Activated CD8-positive, alpha-beta memory T cell treated with anti-CD3 and anti-CD28 coated beads, Interleukin-2, amount 10 ng/mL, durations not matched to agents 7 days and 5 days (primary cell): ENCODE measurements around the gene CASK. TPM values are rescaled to one million over a fixed set of nuclear protein-coding genes. Genes with fewer than 3 reads are reported as not detected.

Source experiments
- ATAC-seq: fragments of 150-1000 bp; cut with Tn5 transposase; one replicate; pipeline ENCODE4 v1.10.0; 2021; ENCODE audit warnings: moderate library complexity
- CTCF ChIA-PET: fragments of 350-600 bp; sonication (Branson Sonifier 250); formaldehyde crosslinking; loops from one replicate; lab custom pipeline; 2021; ENCODE audit warnings: antibody characterized with exemption; lab: Charles Lee
- DNase-seq: peaks from one replicate; pipeline ENCODE4 v3.0.0-alpha.2; 2020
- H3K27ac Mint-ChIP-seq: one replicate; pipeline ENCODE4 v1.8.0; 2021; ENCODE audit warnings: mild to moderate bottlenecking, mixed read lengths
- H3K27me3 Mint-ChIP-seq: one replicate; pipeline ENCODE4 v1.8.0; 2021; ENCODE audit warnings: mixed read lengths
- H3K36me3 Mint-ChIP-seq: one replicate; pipeline ENCODE4 v1.8.0; 2021; ENCODE audit warnings: mild to moderate bottlenecking, mixed read lengths
- H3K4me1 Mint-ChIP-seq: one replicate; pipeline ENCODE4 v1.8.0; 2021; ENCODE audit warnings: mixed read lengths
- H3K4me3 Mint-ChIP-seq: one replicate; pipeline ENCODE4 v1.8.0; 2021; ENCODE audit warnings: mild to moderate bottlenecking, moderate library complexity, mixed read lengths
- H3K9me3 Mint-ChIP-seq: one replicate; pipeline ENCODE4 v1.8.0; 2022; ENCODE audit warnings: low read depth, mixed read lengths
- total RNA-seq, 2 experiments: library from RNA; stranded (reverse); gene quantifications; one replicate each; pipeline ENCODE4 v1.2.3, GENCODE V29; 2021

The CASK gene
- total RNA-seq, 2 experiments from 2014 or later = 30.2 to 40.0 TPM

DNA sequence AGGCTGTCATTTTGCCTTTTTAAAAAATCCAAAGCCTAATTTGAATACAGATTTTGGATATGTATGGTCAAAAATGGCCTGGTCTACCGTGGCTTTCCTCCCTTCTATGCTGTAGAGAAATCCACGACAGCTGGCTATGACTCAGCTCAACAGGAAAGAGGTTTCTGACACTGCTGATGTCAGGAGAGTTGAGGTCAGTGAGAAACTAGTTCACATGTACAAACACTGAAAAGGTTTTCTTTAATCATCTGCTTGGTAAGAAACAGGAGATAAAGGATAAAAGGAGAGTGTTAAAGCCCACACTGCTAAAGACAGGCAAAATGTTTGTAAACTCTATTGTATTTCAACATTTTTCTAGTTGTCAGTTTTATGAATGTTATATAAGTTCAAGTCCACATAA, 362.3 kb downstream of the CASK start:
- peaks cover 47% of the 10 kb centered on the region for H3K4me1 Mint-ChIP-seq

DNA sequence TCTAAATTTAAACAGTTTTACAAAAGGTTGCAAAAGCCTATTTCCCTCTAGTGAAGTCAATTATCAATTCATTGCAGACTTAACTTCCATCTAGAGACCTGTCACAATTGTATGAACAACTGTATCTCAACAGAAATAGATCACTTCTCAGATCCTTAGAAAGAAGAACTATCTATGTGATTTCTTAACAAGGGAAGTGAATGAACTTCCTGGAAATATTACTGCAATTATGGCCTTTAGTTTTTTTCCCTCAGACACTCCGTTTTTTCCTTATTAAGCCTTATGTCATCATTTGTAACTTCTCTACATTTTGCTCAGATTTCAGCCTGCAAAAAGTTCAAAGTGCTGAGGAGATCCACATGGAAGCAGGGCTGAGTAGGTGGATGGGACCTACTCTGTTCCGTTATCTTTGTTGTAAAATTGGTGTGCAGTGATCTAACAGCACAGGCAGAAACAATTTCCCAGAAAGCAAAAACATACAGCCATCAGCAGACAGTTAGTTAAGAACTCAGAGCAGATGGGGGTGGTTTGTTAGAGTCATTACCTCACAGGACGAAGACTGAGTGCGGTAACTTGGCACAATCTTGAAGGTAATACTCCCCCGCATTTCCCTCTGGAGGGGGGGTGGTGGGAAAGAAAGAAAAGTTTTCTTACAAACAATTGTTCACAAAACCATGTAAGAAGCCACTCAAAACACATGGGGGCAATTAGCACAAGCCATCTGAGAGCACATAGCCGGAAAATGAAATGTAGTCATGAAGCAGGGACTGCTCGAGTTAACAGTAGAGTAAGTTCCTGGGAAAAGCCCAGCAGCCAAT, 363.9 kb downstream of the CASK start:
- Mint-ChIP-seq H3K27ac (peak overlapping the region; percentile 87), H3K36me3 (peaks cover 6% of the 10 kb centered on the region), H3K4me1 (peaks cover 50% of the 10 kb centered on the region), H3K9me3 (no peaks in the 10 kb centered on the region), H3K4me3 (peak overlapping the region; percentile 47), H3K27me3 (no peaks in the 10 kb centered on the region)
- ATAC-seq = peak; percentile 25
- DNase-seq = peak; percentile 48
- CTCF ChIA-PET = interaction anchor here (1.7 kb wide), 1 partner anchor 200 kb away, joined by 15 read pairs; no protein-coding TSS in a partner anchor

More for the DNA sequence above, 362.3 kb downstream of the CASK start:
- no peaks in the 10 kb centered on the region for H3K27me3 Mint-ChIP-seq
- peak overlapping the region; percentile 80 for H3K27ac Mint-ChIP-seq
- H3K4me3 Mint-ChIP-seq = peak overlapping the region; percentile 11
- no peaks in the 10 kb centered on the region for H3K9me3 Mint-ChIP-seq
- peak; percentile 87 for ATAC-seq
- peak; percentile 75 for DNase-seq
- CTCF ChIA-PET = interaction anchor here (1.4 to 2.0 kb wide), 2 partner anchors 36 to 198 kb away, joined by 4 to 6 read pairs; no protein-coding TSS in a partner anchor
- peaks cover 13% of the 10 kb centered on the region for H3K36me3 Mint-ChIP-seq

DNA sequence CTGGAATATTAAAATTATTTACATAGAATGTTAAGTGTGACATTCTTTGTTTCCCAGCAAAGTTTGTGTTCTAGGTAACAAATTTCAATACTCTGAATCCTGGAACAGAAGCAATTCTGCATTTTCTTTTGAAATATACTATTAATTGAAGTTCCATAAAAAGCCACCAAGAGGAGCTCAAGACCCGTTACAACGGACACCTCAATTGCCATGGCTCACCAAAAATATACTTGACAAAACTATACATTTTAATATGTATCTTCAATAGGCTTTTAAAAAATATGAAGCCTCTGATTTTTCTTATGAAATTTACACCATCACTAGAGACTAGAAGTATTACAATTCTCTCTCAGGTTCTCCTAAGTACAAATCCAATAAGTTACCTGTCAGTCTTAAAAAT, 364.8 kb downstream of the CASK start:
- CTCF ChIA-PET = interaction anchor here (1.0 to 1.7 kb wide), 4 partner anchors 35 to 223 kb away, joined by 3 to 15 read pairs (median 4); no protein-coding TSS in a partner anchor
- DNase-seq = no peak
- ATAC-seq = no peak
- Mint-ChIP-seq H3K36me3 (peaks cover 3% of the 10 kb centered on the region), H3K27me3 (no peaks in the 10 kb centered on the region), H3K4me1 (peaks cover 48% of the 10 kb centered on the region), H3K27ac (peak overlapping the region; percentile 87), H3K9me3 (no peaks in the 10 kb centered on the region), H3K4me3 (no peak overlapping the region)

DNA sequence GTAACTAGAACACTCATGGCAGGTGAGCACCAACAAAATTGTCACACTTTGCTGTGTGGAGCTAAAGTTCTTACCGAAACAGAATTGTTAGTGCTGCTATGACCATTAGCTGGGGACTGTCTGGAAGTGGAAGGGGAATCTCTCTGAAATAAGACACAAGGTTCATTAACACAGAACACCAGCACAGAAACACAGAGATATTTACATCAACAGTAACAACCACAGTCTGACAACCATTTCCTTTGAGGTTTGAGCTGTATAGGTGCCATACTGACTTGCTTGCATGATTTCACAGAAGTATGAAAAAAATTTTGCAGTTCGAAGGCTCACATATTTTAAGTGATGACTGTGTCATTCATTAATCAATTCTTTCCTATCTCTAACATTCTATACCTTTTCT, 366.4 kb downstream of the CASK start:
- Mint-ChIP-seq H3K27ac (peak overlapping the region; percentile 88), H3K4me1 (peaks cover 46% of the 10 kb centered on the region), H3K36me3 (peaks cover 3% of the 10 kb centered on the region), H3K27me3 (no peaks in the 10 kb centered on the region), H3K9me3 (no peaks in the 10 kb centered on the region), H3K4me3 (peak overlapping the region; percentile 52)
- CTCF ChIA-PET = interaction anchor here (0.7 to 0.8 kb wide), 2 partner anchors 44 to 114 kb away, joined by 3 read pairs; no protein-coding TSS in a partner anchor
- DNase-seq = peak; percentile 41
- ATAC-seq = peak; percentile 69

DNA sequence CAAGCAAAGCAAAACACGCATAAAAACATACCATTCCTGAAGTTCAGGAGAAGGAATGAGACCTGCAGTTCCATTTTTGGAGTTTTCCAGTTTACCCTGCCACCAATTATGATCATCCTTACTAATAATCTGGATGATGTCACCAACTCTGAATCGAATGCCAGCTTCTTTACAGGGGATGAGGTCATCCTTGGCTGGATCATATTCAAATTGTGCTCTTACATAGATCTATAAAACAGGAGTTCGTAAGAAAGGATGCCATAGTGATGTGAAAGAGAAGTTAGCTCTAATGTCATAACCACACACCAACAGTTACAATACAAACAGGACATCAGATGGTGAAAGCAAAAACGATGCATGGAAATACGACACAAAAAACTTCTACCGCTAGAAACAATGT, 369.7 kb downstream of the CASK start:
- Mint-ChIP-seq H3K4me1 (peaks cover 22% of the 10 kb centered on the region), H3K27ac (no peak overlapping the region), H3K27me3 (no peaks in the 10 kb centered on the region), H3K9me3 (no peaks in the 10 kb centered on the region), H3K4me3 (no peak overlapping the region), H3K36me3 (peaks cover 10% of the 10 kb centered on the region)
- DNase-seq (no peak), ATAC-seq (no peak)
- CTCF ChIA-PET = no interaction called here

DNA sequence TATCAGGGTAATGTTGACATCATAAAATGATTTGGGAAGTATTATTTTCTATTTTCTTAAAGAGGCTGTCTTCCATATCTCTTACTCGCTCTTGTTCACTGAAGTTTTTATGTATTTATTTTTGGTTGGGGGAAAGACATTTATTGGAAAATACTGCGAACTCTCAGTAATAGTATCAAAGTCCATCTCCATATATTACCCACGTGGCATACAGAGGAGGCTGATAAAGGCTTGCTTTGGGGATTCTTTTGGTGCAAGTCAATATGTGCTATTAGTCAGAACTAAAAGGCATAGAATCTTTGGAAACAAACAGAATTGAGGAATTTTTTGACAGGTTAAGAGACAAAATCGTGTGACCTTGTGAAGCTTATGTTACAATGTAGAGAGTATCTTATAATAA, 374.9 kb downstream of the CASK start:
- Mint-ChIP-seq H3K9me3 (no peaks in the 10 kb centered on the region), H3K36me3 (peaks cover 12% of the 10 kb centered on the region), H3K27ac (no peak overlapping the region), H3K4me3 (no peak overlapping the region), H3K27me3 (no peaks in the 10 kb centered on the region), H3K4me1 (no peaks in the 10 kb centered on the region)
- CTCF ChIA-PET = no interaction called here
- DNase-seq = no peak
- no peak for ATAC-seq

DNA sequence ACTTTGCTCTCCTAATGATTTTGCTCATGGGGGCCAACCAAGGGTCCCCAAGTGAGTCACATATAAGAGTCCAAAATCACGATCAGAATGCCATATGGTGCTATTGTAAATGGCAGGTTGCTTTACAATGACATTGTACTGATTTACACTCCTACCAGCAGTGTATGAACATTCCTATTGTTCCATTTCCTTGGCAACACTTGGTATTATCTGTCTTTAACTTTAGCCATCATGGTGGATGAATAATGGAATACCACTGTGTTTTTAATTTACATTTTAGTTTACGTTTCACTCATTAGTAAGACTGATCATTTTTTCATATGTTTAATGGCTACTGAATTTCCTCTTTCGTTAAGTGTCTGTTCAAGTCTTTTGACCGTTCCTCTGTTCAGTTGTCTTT, 379.7 kb downstream of the CASK start:
- DNase-seq (no peak), ATAC-seq (no peak)
- Mint-ChIP-seq H3K27me3 (no peaks in the 10 kb centered on the region), H3K9me3 (no peaks in the 10 kb centered on the region), H3K4me3 (no peak overlapping the region), H3K36me3 (peaks cover 16% of the 10 kb centered on the region), H3K4me1 (peaks cover 6% of the 10 kb centered on the region), H3K27ac (no peak overlapping the region)
- CTCF ChIA-PET = no interaction called here

DNA sequence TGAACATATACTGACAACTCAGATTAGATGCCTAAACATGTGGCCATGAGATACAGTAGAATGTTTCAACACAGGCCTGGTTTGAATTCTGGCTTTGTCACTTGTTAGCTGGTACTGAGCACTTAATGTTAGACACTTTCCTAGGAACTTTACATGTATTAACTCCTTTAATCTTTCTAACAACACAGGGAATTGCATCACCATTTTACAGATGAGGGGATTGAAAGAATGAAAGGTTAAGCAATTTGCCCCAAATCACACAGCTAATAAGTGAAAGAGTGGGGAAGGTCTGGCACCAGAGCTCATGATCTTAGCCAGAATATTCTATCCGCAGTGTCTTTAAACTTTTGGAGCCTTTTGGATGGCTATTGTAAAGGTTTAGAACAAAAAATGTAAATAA, 380.3 kb downstream of the CASK start:
- CTCF ChIA-PET = interaction anchor here (1.2 kb wide), 1 partner anchor 38 kb away, joined by 3 read pairs; no protein-coding TSS in a partner anchor
- Mint-ChIP-seq H3K36me3 (peaks cover 18% of the 10 kb centered on the region), H3K27me3 (no peaks in the 10 kb centered on the region), H3K4me1 (peaks cover 6% of the 10 kb centered on the region), H3K27ac (no peak overlapping the region), H3K9me3 (no peaks in the 10 kb centered on the region), H3K4me3 (no peak overlapping the region)
- ATAC-seq = no peak
- DNase-seq = no peak

DNA sequence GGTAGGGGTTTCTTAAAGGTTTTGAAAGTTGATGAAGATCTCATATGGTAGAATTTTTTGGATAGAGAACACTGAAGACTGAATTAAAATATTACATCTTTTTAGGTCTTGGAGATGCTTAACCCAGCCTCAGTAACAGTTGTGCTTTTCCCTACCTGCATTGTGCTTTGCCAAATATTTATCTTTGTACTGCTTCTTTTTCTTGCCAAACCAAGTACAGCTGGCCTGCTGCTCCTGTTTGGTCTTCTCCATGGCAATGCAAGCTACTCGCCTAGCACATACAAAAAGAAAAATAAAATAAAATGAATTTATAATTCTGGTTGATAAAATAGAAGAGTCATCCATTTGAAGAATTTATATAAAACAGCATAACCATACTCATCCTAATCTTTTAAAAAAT, 380.8 kb downstream of the CASK start:
- no peak overlapping the region for H3K27ac Mint-ChIP-seq
- H3K36me3 Mint-ChIP-seq = peaks cover 18% of the 10 kb centered on the region
- no peak for DNase-seq
- peaks cover 6% of the 10 kb centered on the region for H3K4me1 Mint-ChIP-seq
- H3K4me3 Mint-ChIP-seq = no peak overlapping the region
- CTCF ChIA-PET = interaction anchor here (1.2 kb wide), 1 partner anchor 38 kb away, joined by 3 read pairs; no protein-coding TSS in a partner anchor
- H3K27me3 Mint-ChIP-seq = no peaks in the 10 kb centered on the region
- no peaks in the 10 kb centered on the region for H3K9me3 Mint-ChIP-seq
- no peak for ATAC-seq

DNA sequence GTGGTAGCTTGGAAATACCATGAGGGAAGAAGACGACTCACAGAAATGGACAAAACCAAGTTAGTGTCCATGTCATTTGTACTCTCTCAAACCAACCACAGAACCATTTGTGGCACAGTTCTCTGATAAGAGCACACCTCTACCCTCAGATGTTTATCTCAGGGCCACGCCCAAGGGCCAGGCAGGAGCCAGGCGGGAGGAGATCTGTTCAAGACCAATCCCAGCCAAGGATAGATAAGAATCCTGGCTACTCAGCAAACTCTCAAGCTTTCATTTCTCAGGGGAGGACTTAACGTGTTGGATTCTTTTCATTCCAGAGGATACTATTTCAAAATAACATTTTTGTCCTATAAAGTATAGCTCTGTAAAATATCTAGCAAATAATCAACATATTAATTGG, 381.2 kb downstream of the CASK start:
- no peak overlapping the region for H3K27ac Mint-ChIP-seq
- ATAC-seq = no peak
- no peak for DNase-seq
- H3K9me3 Mint-ChIP-seq = no peaks in the 10 kb centered on the region
- no peak overlapping the region for H3K4me3 Mint-ChIP-seq
- CTCF ChIA-PET = interaction anchor here (1.2 kb wide), 1 partner anchor 37 kb away, joined by 3 read pairs; no protein-coding TSS in a partner anchor
- peaks cover 18% of the 10 kb centered on the region for H3K36me3 Mint-ChIP-seq
- H3K4me1 Mint-ChIP-seq = peaks cover 6% of the 10 kb centered on the region
- no peaks in the 10 kb centered on the region for H3K27me3 Mint-ChIP-seq

DNA sequence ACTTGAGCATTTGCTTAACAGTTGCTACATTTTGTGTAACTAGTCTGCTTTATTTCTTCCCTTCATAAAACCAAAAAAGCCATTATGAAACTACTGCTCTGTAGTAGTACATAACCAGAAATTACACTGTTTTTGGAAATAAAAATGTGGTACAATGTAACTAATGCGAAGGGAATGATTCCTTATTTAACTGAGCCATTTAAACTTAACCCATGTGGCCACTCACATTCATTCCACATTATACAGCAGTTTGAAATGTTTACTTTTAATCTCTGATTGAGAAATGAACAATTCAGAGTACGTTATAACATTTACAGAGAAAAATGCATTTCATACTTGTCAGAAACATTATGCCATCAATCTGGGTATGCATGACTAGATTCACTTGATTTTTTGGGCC, 382.0 kb downstream of the CASK start:
- ATAC-seq = no peak
- Mint-ChIP-seq H3K36me3 (peaks cover 21% of the 10 kb centered on the region), H3K4me1 (peaks cover 7% of the 10 kb centered on the region), H3K9me3 (no peaks in the 10 kb centered on the region), H3K27ac (no peak overlapping the region), H3K27me3 (no peaks in the 10 kb centered on the region), H3K4me3 (no peak overlapping the region)
- CTCF ChIA-PET = no interaction called here
- no peak for DNase-seq

DNA sequence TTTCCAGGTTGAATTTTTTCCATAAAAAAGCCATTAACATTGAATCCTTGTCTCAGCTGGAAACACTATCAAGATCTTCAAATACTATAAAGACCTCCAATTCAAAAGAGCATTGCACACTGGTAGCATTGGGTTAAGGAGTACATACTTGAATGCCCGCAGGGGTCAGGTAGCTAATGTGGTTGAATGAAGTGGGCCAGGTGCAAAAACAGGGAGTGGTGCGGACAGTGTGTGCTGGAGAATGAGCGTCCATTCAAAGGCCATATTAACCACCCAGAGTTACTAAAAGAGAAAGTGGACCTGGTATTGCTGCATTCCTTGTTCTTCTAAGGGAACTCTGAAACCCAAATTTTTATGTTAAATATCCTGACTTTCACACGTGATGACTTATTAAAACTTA, 384.6 kb downstream of the CASK start:
- H3K4me1 Mint-ChIP-seq = peaks cover 7% of the 10 kb centered on the region
- DNase-seq = no peak
- no peak overlapping the region for H3K4me3 Mint-ChIP-seq
- H3K27ac Mint-ChIP-seq = no peak overlapping the region
- H3K9me3 Mint-ChIP-seq = no peaks in the 10 kb centered on the region
- no peaks in the 10 kb centered on the region for H3K27me3 Mint-ChIP-seq
- no peak for ATAC-seq
- H3K36me3 Mint-ChIP-seq = peaks cover 18% of the 10 kb centered on the region
- CTCF ChIA-PET = no interaction called here

DNA sequence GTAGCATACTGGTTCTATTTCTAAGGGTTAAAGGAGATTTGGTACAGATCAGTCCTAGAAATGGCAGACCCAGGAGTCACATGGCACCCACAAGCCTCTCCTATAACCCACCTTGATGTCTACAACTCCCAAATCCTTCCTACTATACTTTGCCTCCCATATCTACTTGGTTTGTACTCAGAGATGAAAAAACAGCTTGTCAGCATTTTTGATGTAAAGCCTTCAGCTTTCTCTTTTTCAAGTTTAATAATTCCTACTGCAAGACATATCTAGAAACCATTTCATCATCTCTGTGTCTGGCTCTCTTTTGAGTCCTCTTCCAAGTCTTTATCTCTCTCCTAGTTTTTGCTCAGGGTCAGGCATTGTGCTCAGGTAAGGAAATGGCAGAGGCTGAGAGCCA, 393.3 kb downstream of the CASK start:
- Mint-ChIP-seq H3K4me1 (peaks cover 18% of the 10 kb centered on the region), H3K27me3 (no peaks in the 10 kb centered on the region), H3K27ac (no peak overlapping the region), H3K4me3 (no peak overlapping the region), H3K36me3 (peaks cover 28% of the 10 kb centered on the region), H3K9me3 (no peaks in the 10 kb centered on the region)
- CTCF ChIA-PET = no interaction called here
- no peak for ATAC-seq
- DNase-seq = no peak

DNA sequence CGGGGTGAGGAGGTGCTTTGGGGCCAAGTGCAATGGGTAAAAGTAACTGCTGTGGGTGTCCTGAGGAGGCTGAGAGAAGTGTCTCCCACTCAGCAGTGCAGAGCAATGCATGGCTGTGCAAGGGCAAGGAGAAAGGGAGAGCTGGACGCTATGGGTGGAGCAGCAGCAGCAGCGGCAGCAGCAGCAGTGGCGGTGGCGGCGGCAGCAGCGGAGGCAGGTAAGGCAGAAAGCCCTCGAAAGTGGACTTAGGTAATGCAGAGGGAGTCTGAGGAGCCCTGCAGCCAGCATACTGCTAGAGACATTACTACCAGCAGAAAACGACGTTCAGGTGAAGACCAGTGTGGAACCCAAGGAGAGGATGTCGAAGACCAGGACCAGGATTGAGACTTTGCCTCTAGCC, 394.1 kb downstream of the CASK start:
- H3K36me3 Mint-ChIP-seq = peaks cover 32% of the 10 kb centered on the region
- H3K4me1 Mint-ChIP-seq = peaks cover 20% of the 10 kb centered on the region
- H3K27ac Mint-ChIP-seq = no peak overlapping the region
- H3K9me3 Mint-ChIP-seq = no peaks in the 10 kb centered on the region
- CTCF ChIA-PET = no interaction called here
- no peak overlapping the region for H3K4me3 Mint-ChIP-seq
- DNase-seq (no peak), ATAC-seq (no peak)
- H3K27me3 Mint-ChIP-seq = no peaks in the 10 kb centered on the region
